GM19324 (cell line): ENCODE results near the gene MSI2.

Experiments used
- ATAC-seq: cut with Tn5 transposase; IDR thresholded peaks from one replicate; pipeline ENCODE4 v1.9.1; 2021; ENCODE audit warnings: mild to moderate bottlenecking, moderate library complexity; ENCODE audit not compliant: unreplicated experiment, low FRiP score

MSI2 gene

DNA sequence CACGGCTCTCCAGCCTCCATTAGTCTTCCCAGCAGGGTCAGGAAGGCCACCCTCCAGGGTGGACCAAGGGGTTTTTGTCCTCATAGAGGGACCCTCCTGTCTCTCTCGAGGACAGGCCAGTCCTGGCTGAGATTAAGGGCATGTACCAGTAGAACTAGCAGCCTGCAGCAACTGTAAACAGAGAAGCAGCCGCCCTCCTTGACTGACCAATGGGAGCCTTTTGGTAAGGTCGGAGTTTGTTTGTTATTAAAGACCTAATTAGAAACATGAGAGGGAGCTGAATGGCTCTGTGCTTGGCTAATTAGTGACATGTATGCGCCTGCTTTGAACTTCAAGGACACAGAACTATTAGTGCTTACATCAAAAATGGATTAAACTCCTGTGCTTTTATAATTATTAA is 408.8 kb downstream of the MSI2 start:
- no peak for ATAC-seq

GRCh38 chr17:57665696-57666095 is 409.4 kb downstream of the MSI2 start:
- no peak for ATAC-seq

- ATAC-seq, result no peak
Measured at GRCh38 chr17:57666201-57666870, 410.0 kb downstream of the MSI2 start.

DNA sequence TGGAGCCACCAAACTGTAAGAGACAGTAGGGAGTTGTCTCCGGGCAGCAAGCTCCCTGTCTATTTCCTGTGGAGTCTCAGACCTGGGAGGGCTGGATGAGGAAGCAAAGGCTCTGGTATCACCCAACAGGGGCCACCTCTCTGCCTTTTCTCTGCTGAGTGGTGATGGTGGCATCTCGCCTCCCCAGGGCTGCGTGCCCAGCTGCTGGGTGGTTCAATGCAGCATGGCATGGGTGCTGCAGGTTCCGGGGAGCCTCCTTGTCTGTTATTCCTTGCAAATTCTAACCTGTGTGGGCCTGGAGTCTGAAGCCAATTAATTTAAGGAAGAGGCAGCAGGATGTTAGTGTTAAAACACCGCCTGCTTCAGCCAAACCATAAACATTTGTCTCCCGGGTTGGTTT is 410.6 kb downstream of the MSI2 start:
- no peak for ATAC-seq

- ATAC-seq, result no peak
Measured at GRCh38 chr17:57667461-57667923, 411.2 kb downstream of the MSI2 start.

GRCh38 chr17:57668332-57668731 is 412.0 kb downstream of the MSI2 start:
- no peak for ATAC-seq

DNA sequence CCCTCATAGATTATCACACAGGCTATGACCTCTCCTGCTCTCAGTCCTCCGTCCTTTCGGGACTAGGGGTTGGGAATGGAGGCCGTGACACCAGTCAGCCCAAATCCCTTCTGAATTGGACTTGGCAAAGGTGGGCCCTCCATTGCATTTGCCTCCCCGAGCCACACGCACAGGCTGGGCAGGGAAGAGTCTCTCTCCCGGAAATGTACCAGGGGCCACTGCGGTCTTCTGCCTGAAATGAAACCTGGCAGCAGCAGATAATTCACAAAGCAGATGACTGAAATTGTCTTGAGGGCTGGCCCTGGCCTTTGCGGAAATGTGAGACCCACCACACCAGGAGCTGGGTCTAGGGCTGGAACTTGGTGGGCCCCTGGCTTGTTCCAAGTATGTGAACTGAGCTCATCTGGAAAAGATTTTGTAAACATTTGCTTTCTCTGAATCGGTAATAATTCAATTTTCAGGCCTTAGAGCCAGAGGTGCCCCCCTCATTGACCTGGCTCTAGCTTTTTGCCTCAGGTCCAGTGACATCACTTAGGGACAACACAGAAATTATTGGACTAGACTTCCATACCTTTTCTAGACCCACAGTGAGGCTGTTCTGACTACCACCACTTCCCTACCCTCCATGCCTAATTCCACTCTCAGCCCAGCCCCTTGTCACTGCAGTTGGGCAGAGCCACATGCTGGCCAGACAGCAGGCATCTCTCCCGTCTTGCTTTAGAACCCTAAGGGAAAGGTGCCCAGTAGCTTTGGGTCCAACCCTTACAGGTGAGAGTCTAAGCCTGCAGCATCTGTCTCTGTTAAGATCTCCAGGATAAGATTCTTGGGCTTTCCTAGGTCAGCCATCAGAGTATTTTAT is 413.6 kb downstream of the MSI2 start:
- no peak for ATAC-seq

GRCh38 chr17:57670769-57671569 is 414.6 kb downstream of the MSI2 start:
- no peak for ATAC-seq

- no peak for ATAC-seq
Measured at GRCh38 chr17:57671667-57672632, 415.6 kb downstream of the MSI2 start.

DNA sequence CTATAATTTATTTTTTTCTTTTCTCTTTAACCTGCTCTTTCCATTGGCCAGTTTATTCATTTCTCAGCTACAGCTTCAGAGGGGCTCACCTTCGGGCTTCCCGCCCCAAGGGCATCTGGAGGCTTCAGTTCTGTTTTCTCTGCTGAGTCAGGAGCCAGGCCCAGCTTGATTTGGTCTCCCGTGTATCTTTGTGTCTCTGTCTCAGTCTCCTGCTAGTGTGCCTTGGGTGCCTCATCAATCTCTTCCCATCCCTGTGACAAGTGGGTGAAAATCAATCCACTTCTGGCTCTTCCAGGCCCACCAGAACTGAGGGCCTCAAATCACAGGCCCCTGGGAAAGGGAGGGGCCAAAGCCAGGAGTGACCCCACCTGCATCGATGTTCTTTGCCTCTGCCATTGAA is 416.6 kb downstream of the MSI2 start:
- no peak for ATAC-seq

DNA sequence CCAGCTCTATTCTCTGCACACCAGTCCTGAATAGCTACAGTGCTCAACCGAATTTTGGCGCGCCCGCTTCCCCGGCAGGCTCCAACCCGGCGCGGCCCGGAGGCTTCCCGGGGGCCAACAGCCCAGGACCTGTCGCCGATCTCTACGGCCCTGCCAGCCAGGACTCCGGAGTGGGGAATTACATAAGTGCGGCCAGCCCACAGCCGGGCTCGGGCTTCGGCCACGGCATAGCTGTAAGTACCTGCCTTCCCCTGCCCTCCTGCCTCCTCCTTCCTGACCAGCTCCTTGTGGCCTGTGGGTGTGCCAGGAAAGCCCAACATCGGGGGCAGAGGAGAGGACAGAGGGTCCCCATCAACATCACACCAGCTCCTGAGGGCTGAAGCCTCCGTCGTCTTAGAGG is 418.6 kb downstream of the MSI2 start:
- no peak for ATAC-seq

DNA sequence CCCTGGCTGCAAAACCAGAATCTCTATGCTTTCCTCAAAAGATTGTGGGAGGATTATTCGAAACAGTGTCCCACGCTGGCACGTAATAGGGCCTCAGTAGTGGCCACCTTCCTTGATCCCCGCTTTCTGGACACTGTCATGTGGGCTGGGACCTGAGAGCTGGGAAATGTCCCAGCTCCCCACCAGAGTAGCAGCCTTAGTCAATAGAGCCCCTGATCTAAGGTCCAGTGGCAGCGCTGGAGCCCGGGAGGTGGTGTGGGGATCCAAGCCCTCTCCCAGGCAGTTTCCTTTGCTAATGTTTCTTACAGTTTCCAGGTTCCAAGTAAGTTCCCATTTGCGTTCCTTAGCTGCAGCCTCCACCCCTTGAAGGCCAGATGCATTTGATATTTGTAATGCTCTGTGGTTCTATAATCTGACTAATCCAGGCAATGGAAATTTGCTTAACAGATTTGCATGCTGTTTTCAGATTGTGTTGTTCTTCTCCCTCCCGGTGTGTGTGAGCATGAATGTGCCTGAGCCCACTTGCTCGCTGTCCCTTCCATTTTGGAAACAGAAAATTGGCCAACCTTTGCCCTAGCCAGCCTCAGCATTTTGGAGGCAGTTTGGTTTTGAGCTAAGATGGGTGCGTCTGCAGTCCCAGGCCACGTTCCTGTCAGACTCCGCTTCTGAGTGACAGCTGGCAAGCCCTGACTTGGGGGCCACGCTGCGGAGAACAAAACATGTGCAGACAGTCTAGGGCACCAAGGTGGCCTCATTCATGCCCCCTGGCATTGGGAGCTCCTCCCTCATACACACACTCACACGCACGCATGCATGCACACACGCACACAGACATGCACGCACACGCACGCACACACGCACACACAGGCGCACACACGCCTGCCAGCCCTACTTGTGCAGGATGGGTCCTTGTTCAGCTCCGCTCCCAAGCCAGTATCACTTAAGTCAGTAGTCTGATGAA is 419.4 kb downstream of the MSI2 start:
- no peak for ATAC-seq

GRCh38 chr17:57676543-57676942 is 420.2 kb downstream of the MSI2 start:
- ATAC-seq, result no peak

- ATAC-seq, result no peak
Measured at GRCh38 chr17:57677301-57677700, 421.0 kb downstream of the MSI2 start.

DNA sequence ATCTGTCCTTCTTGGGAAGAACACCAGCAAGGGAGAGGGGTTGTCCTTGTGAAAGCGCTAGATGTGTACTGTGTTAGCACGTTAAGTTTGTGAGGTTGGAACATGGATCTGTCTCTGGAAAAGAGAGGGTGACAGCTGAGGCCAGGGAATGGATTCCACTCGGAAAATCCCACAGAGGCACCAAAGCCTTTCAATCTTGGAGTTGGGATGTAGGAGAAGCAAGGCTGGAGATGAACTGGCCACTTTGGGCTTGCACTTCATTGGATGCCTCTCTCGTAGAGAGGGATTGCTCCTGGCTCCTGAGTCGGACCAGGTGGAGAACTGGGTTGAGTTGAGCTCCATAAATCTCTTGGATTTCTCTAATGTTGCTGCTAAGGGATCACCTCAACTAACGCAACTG is 421.5 kb downstream of the MSI2 start:
- ATAC-seq, result no peak

GRCh38 chr17:57678393-57678792 is 422.1 kb downstream of the MSI2 start:
- ATAC-seq, result no peak

GRCh38 chr17:57679356-57679755 is 423.0 kb downstream of the MSI2 start:
- ATAC-seq, result no peak

DNA sequence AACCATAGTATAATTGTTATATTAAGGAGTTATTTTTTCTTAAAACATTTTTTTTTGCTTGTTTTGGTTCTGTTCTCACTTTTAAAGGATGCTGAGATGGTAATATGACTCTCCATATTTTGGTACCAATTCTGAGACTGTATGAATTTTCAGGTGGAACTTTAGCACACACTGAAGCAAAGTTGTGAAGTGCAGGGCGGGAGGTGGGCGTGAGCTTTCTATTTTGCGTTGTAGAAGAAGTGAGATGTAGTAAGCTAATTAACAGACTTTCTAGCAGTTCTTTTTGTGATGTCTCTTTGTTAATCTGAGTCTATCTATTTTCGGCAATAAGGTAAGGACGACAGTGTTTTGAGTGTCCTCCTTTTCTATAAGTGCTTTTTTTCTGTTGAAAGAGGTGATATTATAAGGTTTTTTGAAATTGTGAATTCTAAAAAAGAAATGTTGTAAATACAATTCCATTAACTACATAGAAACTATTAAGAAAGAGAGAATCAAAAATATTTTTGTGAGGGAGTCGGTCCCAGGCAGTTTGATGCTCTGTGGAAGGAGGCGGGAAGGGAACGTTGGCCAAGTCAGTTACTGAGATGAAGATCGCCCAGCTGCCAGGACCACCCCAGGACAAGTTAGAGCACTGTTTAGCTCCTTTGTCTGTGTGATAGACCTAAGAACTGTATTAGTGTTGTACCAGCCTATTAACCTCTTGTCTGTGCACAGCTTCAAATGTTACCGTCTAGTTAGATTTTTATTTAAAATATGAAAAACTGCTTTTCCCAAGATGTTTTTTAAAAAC is 423.8 kb downstream of the MSI2 start:
- ATAC-seq, result no peak
